Neural progenitor cell (in vitro differentiated cells): ENCODE data around the gene STX11. TPM values are rescaled to one million over a fixed set of nuclear protein-coding genes. Genes with fewer than 3 reads are reported as not detected.

ENCODE experiments used
- DNase-seq: peaks from one replicate; pipeline ENCODE4 v3.0.0-alpha.2; 2016; ENCODE audit warnings: low spot score
- H2AFZ ChIP-seq: fragments of 200-600 bp; sonication (generic); replicated peaks from 2 replicates; pipeline ENCODE4 v1.6.1; 2016; ENCODE audit warnings: antibody characterized with exemption
- H3F3A ChIP-seq: fragments of 200-600 bp; sonication (generic); 2 replicates; pipeline ENCODE4 v1.6.1; 2016; ENCODE audit warnings: antibody characterized with exemption, low read depth
- H3K27ac ChIP-seq: fragments of 200-600 bp; sonication (generic); 2 replicates; pipeline ENCODE4 v1.5.1; 2016; ENCODE audit warnings: mild to moderate bottlenecking
- H3K27me3 ChIP-seq: fragments of 200-600 bp; sonication (generic); 2 replicates; pipeline ENCODE4 v1.6.1; 2016; ENCODE audit warnings: mild to moderate bottlenecking, moderate library complexity
- H3K36me3 ChIP-seq: fragments of 200-600 bp; sonication (generic); 2 replicates; pipeline ENCODE4 v1.5.1; 2016
- H3K4me1 ChIP-seq: fragments of 200-600 bp; sonication (generic); 2 replicates; pipeline ENCODE4 v1.6.1; 2016; ENCODE audit warnings: mixed run types
- H3K4me2 ChIP-seq: fragments of 200-600 bp; sonication (generic); 2 replicates; pipeline ENCODE4 v1.6.1; 2016
- H3K4me3 ChIP-seq: fragments of 200-600 bp; sonication (generic); 2 replicates; pipeline ENCODE4 v1.5.1; 2016
- H3K79me2 ChIP-seq: fragments of 200-600 bp; sonication (generic); 2 replicates; pipeline ENCODE4 v1.6.1; 2016; ENCODE audit warnings: low read depth
- H3K9ac ChIP-seq: fragments of 200-600 bp; sonication (generic); 2 replicates; pipeline ENCODE4 v1.6.1; 2016
- H3K9me3 ChIP-seq: fragments of 200-600 bp; sonication (generic); 2 replicates; pipeline ENCODE4 v1.5.1; 2016; ENCODE audit warnings: low read depth
- H4K20me1 ChIP-seq: fragments of 200-600 bp; sonication (generic); 2 replicates; pipeline ENCODE4 v1.6.1; 2016; ENCODE audit warnings: low read depth
- H3K27ac Mint-ChIP-seq: 3 replicates; pipeline ENCODE4 v1.8.0; 2021; ENCODE audit warnings: mixed read lengths
- H3K27me3 Mint-ChIP-seq: 2 replicates; pipeline ENCODE4 v1.8.0; 2022; ENCODE audit warnings: low read depth, mild to moderate bottlenecking, inconsistent platforms, moderate library complexity, mixed read lengths; ENCODE audit not compliant: insufficient read depth
- H3K36me3 Mint-ChIP-seq: 3 replicates; pipeline ENCODE4 v1.8.0; 2021; ENCODE audit warnings: mixed read lengths
- H3K4me1 Mint-ChIP-seq: 3 replicates; pipeline ENCODE4 v1.8.0; 2021; ENCODE audit warnings: mixed read lengths
- H3K4me3 Mint-ChIP-seq: 3 replicates; pipeline ENCODE4 v1.8.0; 2021; ENCODE audit warnings: mild to moderate bottlenecking, moderate library complexity, mixed read lengths
- H3K9me3 Mint-ChIP-seq: 3 replicates; pipeline ENCODE4 v1.8.0; 2020; ENCODE audit warnings: mixed read lengths
- EZH2 ChIP-seq: fragments of 200-600 bp; sonication (generic); IDR thresholded peaks from 2 replicates; pipeline ENCODE4 v1.6.1; 2017; ENCODE audit warnings: antibody characterized with exemption, mild to moderate bottlenecking, moderate library complexity
- EZH2phosphoT487 ChIP-seq: fragments of 200-600 bp; sonication (generic); IDR thresholded peaks from 2 replicates; pipeline ENCODE4 v1.6.1; 2017; ENCODE audit warnings: antibody characterized with exemption
- total RNA-seq: library from RNA; depleted of rRNA; stranded (reverse); fragments of >200 nt; gene quantifications from 2 replicates; pipeline ENCODE4 v1.2.3, GENCODE V29; 2015; ENCODE audit warnings: low replicate concordance
- TF ChIP-seq, protein P1 (sequence below): fragments of 200-600 bp; sonication (generic); IDR thresholded peaks from 2 replicates; pipeline ENCODE4 v1.5.1; 2017; ENCODE audit warnings: antibody characterized with exemption, mild to moderate bottlenecking

STX11 gene
- total RNA-seq, 1 donor from 2014 or later: not detected

DNA sequence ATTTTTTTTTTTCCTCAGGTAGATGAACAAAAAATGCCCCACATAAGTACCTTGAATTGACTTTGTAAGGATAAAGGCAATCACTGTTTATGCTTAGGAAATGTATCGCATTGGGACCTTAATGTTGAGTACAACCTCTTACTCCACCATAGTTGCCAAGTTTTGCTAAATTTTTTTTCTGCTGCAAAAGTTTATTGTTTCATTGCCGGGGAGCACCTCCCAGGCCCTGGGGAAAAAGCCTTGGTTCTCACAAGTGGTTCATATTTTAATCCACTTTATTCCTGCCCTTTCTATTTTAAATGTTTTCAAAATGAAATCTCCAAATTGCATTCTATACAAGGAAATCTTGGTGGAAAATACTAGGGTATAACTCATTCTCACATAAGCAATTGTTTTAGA, 82.5 kb downstream of the STX11 start:
- no peaks in the 10 kb centered on the region for H3K36me3 ChIP-seq
- no peaks in the 10 kb centered on the region for H3K9me3 Mint-ChIP-seq
- no peak overlapping the region for H3K9ac ChIP-seq
- TF ChIP-seq EZH2 (no peak), EZH2phosphoT487 (no peak)
- TF ChIP-seq, protein P1, sequence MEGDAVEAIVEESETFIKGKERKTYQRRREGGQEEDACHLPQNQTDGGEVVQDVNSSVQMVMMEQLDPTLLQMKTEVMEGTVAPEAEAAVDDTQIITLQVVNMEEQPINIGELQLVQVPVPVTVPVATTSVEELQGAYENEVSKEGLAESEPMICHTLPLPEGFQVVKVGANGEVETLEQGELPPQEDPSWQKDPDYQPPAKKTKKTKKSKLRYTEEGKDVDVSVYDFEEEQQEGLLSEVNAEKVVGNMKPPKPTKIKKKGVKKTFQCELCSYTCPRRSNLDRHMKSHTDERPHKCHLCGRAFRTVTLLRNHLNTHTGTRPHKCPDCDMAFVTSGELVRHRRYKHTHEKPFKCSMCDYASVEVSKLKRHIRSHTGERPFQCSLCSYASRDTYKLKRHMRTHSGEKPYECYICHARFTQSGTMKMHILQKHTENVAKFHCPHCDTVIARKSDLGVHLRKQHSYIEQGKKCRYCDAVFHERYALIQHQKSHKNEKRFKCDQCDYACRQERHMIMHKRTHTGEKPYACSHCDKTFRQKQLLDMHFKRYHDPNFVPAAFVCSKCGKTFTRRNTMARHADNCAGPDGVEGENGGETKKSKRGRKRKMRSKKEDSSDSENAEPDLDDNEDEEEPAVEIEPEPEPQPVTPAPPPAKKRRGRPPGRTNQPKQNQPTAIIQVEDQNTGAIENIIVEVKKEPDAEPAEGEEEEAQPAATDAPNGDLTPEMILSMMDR: no peak
- H3K9me3 ChIP-seq: no peaks in the 10 kb centered on the region
- no peak overlapping the region for H3K4me2 ChIP-seq
- H3K79me2 ChIP-seq: no peaks in the 10 kb centered on the region
- DNase-seq: no peak
- no peak overlapping the region for H3K4me3 ChIP-seq
- H2AFZ ChIP-seq: no peak overlapping the region
- peaks cover 10% of the 10 kb centered on the region for H3K4me1 Mint-ChIP-seq
- H4K20me1 ChIP-seq: no peaks in the 10 kb centered on the region
- no peaks in the 10 kb centered on the region for H3K36me3 Mint-ChIP-seq
- H3K27me3 ChIP-seq: no peaks in the 10 kb centered on the region
- H3K27ac ChIP-seq: no peak overlapping the region
- no peaks in the 10 kb centered on the region for H3K4me1 ChIP-seq
- no peaks in the 10 kb centered on the region for H3K27me3 Mint-ChIP-seq
- H3K4me3 Mint-ChIP-seq: no peak overlapping the region
- H3F3A ChIP-seq: no peaks in the 10 kb centered on the region
- no peak overlapping the region for H3K27ac Mint-ChIP-seq

DNA sequence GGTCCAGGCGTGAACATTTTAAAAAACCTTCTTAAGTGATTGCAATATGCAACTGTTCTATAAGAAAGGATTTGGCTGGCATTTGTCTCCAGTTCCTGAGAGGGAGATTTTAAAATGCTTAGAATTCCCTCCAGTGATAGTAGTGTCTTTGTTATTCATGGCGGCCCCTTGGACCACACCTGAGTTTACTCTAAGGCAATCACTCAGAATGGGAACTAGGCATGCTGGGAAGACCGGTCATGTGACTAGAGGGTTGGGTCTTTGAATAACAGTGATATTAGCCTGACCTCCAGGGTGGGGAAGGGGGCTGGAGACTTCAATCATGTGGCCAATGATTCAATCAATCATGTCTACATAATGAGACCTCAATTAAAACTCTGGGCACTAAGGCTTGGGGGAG, 84.1 kb downstream of the STX11 start:
- H3K4me1 ChIP-seq: no peaks in the 10 kb centered on the region
- H3K27ac ChIP-seq: no peak overlapping the region
- H3K4me3 ChIP-seq: no peak overlapping the region
- no peaks in the 10 kb centered on the region for H3K9me3 ChIP-seq
- no peaks in the 10 kb centered on the region for H3K27me3 Mint-ChIP-seq
- peaks cover 2% of the 10 kb centered on the region for H3K9me3 Mint-ChIP-seq
- peaks cover 5% of the 10 kb centered on the region for H3K4me1 Mint-ChIP-seq
- H3K36me3 Mint-ChIP-seq: no peaks in the 10 kb centered on the region
- no peak overlapping the region for H3K9ac ChIP-seq
- no peak overlapping the region for H3K27ac Mint-ChIP-seq
- H3K36me3 ChIP-seq: no peaks in the 10 kb centered on the region
- no peaks in the 10 kb centered on the region for H3K27me3 ChIP-seq
- no peak for DNase-seq
- no peak overlapping the region for H3K4me2 ChIP-seq
- no peaks in the 10 kb centered on the region for H4K20me1 ChIP-seq
- no peaks in the 10 kb centered on the region for H3K79me2 ChIP-seq
- no peaks in the 10 kb centered on the region for H3F3A ChIP-seq
- no peak overlapping the region for H3K4me3 Mint-ChIP-seq
- H2AFZ ChIP-seq: no peak overlapping the region
- TF ChIP-seq EZH2: no peak
- TF ChIP-seq EZH2phosphoT487: no peak
- TF ChIP-seq, protein P1: no peak

DNA sequence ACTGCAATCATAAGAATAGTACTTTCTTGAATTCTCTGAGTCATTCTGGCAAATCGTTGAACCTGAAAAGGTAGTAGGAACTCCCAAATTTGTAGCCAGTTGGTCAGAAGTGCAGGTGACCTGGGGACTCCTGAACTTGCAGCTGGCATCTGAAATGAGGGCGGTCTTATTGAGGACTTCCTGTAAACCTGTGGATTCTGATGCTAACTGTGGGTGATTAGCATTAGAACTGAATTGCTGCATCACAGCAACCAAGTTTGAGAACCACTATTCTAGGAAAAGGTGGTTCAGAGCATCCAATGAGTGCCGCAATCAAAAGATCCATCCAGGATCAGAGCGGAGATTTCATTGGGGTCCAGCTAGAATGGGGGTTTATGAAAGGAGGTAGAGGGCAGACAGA, 84.6 kb downstream of the STX11 start:
- H3K27me3 ChIP-seq: no peaks in the 10 kb centered on the region
- Mint-ChIP-seq H3K36me3 (no peaks in the 10 kb centered on the region), H3K4me3 (no peak overlapping the region), H3K4me1 (peaks cover under 1% of the 10 kb centered on the region), H3K9me3 (peaks cover 3% of the 10 kb centered on the region), H3K27ac (no peak overlapping the region), H3K27me3 (no peaks in the 10 kb centered on the region)
- H4K20me1 ChIP-seq: no peaks in the 10 kb centered on the region
- H3K9ac ChIP-seq: no peak overlapping the region
- no peak overlapping the region for H3K27ac ChIP-seq
- DNase-seq: no peak
- no peak overlapping the region for H3K4me2 ChIP-seq
- H3K9me3 ChIP-seq: no peaks in the 10 kb centered on the region
- H3F3A ChIP-seq: no peaks in the 10 kb centered on the region
- H3K36me3 ChIP-seq: no peaks in the 10 kb centered on the region
- no peak for TF ChIP-seq EZH2
- TF ChIP-seq, protein P1: no peak
- no peak for TF ChIP-seq EZH2phosphoT487
- H3K4me1 ChIP-seq: no peaks in the 10 kb centered on the region
- H3K79me2 ChIP-seq: no peaks in the 10 kb centered on the region
- no peak overlapping the region for H3K4me3 ChIP-seq
- H2AFZ ChIP-seq: no peak overlapping the region

Other genes starting within 250 kb of the STX11 start
- 5.1 and 5.6 TPM in 2 replicates for gene PLAGL1, start 142.3 kb upstream of the STX11 start, total RNA-seq
- 99.0 and 133 TPM in 2 replicates for gene SF3B5, start 54.9 kb upstream of the STX11 start, total RNA-seq
- gene UTRN, start 134.8 kb downstream of the STX11 start, total RNA-seq: 44.3 and 60.9 TPM in 2 replicates